Renal cortical epithelial cell (primary cell): ENCODE measurements around the gene SULT1A4. TPM values are rescaled to one million over a fixed set of nuclear protein-coding genes. Genes with fewer than 3 reads are reported as not detected.
"Not testable (repeated sequence)": the region's sequence is repeated elsewhere in the genome, so short reads cannot be mapped to it uniquely, and the experiment has no call there.

Experiments
- DNase-seq: peaks from one replicate; pipeline ENCODE4 v3.0.0-alpha.2; 2011; ENCODE audit warnings: low read depth
- total RNA-seq: library from RNA; depleted of rRNA; stranded (reverse); fragments of >200 nt; gene quantifications from 2 replicates; pipeline ENCODE4 v1.2.3, GENCODE V29; 2014

The SULT1A4 gene
- 2.1 and 3.3 TPM in 2 replicates for total RNA-seq

DNA sequence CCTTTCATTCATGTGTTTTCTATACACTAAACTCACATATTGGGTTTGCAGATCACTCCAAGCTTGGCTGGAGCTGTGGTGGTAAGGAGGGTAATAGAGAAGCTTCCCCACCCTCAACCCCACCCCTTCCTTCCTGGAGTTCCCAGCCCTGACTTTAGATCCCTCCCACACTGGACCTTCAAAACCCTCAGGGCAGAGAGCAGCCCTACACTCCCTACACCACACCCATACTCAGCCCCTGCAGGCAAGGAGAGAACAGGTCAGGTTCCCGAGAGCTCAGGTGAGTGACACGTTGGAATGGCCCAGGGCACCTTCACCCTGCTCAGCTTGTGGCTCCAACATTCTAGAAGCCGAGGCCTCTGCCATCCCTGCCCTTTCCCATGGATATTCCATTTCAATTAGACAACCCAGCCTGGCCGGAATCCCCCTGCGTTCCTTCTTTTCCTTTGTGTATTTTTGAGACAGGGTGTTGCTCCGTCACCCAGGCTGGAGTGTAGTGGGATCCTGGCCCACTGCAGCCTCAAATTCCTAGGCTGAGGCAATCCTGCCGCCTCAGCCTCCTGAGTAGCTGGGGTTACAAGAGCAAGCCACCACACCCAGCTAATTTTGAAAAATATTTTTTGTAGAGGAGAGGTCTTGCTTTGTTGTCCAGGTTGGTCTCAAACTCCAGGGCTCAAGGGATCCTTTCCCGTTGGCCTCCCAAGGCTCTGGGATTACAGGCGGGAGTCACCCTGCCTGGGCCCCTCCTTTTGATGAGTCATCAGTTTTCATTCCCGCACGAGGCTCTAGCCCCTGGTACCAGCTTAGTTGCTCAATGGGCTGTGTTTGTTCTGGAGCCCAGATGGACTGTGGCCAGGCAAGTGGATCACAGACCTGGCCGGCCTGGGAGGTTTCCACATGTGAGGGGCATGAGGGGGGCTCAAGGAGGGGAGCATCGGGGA, at the start of gene SULT1A4:
Gene SULT1A4 (plus strand): TSS at position 208 of the 941 bp plus-strand sequence. CDS start 1,473 bp downstream, outside the sequence.
- not testable (repeated sequence) for DNase-seq

DNA sequence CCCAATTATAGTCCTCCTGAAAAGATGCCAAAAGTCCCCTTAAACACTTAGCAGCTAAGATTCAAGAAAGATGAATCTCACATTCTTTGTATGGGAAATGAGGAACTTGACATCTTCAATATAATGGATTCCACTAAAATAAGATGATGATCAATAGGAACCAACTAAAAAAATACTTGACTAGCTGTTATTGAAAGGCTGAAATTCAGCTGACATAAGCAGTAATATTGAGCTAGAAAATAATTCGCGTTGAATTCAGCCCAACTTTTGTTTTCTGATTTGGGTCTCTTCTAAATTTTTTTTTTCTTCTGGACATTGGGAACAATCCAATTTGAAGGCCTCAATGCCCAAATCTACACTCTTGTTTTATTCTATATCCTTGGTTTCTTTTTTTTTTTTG, 36.1 kb upstream of the SULT1A4 start:
- not testable (repeated sequence) for DNase-seq

- DNase-seq, result not testable (repeated sequence)
Measured at GRCh38 chr16:29425390-29425789, 34.3 kb upstream of the SULT1A4 start.

DNA sequence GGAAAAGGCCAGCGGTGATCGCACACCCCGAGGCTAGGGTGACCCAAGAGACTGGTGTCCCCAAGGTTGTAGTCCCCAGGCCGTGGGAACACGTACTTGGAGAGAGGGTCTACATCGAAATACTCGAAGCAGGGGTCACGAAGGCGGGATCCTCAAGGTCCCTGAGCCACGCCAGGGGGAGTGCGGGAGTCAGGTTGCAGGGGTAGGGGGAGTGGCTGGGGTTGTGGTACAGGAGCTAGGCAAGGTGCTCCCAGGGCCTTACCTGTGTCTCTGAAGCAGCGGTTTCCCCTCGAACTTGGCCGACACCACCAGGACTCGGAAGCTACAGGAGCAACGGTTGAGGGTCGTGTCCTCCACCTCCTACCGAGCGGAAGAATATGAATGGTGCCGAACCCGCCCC, 6.0 kb upstream of the SULT1A4 start:
- not testable (repeated sequence) for DNase-seq

DNA sequence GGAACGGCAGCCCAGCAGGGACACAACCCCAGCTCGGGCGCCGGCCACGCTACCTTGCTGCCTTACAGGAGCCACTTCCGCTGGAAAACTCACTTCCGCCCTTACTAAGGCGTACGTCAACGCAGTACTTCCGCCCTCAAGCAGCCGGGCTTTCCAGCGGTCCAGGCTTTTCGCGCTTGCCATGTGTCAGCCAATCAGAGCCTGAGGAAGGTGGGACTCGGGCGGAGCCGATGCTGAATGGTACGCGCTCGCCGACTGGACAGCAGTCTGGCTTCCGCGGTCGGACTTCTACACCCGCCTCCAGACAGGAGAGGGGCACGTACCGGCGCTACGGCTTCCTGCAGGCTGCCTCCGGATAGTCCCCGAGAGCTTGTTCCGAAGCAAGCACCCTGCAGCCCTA, 5.4 kb upstream of the SULT1A4 start, which contains the start of the genes BOLA2 and SLX1B:
Gene BOLA2 (minus strand): TSS at position 83 of the 400 bp plus-strand sequence. CDS start 98 bp downstream, outside the sequence.
Gene SLX1B (plus strand): TSS at position 265 of the 400 bp plus-strand sequence.
- DNase-seq, result not testable (repeated sequence)

DNA sequence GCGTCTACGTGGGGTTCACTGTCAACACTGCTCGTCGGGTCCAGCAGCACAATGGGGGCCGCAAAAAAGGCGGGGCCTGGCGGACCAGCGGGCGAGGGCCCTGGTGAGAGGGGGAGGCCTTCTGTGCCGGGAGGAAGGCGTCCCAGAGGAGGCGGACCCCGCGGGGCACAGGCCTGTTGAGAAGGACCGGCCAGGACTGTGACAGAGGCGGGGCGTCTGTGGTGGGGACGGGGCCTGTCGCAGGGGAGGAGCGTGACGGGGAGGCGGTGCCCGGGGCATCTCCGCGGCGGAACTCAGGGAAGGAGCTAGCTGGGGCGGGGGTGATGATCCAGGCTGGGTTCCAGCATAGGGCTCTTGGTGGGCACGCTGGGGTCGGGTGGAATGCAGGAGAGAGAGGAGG, 4.9 kb upstream of the SULT1A4 start:
- DNase-seq, result not testable (repeated sequence)

GRCh38 chr16:29457660-29458059, 2.1 kb upstream of the SULT1A4 start:
- DNase-seq, result not testable (repeated sequence)

- not testable (repeated sequence) for DNase-seq
Measured at GRCh38 chr16:29460647-29461030, 926 bp downstream of the SULT1A4 start.

GRCh38 chr16:29465985-29466824, 6.5 kb downstream of the SULT1A4 start:
- DNase-seq, result not testable (repeated sequence)

DNA sequence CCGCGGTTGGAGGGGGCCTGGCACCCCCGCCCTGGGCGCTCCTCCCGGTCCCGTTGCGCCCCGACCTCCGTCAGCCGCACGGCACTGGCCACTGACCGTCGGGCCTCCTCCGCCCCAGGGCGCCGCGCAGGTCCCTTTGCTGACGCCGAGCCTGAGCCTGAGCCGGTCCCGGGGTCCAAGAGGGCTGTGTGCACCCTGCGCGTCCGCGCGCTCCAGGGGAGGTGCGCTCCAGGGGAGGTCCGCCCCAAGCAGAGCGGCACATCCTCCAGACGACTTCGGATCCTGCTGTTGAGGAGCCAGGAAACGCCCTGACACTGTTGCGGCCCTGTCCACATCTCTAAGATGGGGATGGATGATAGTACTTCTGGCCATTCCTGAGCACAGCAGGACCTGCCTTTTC, 7.2 kb downstream of the SULT1A4 start:
- not testable (repeated sequence) for DNase-seq

- DNase-seq, result not testable (repeated sequence)
Measured at GRCh38 chr16:29467654-29468366, 8.1 kb downstream of the SULT1A4 start.

- not testable (repeated sequence) for DNase-seq
Measured at GRCh38 chr16:29469660-29470059, 9.9 kb downstream of the SULT1A4 start.

- DNase-seq, result not testable (repeated sequence)
Measured at GRCh38 chr16:29472065-29472464, 12.4 kb downstream of the SULT1A4 start.

- not testable (repeated sequence) for DNase-seq
Measured at GRCh38 chr16:29482276-29482675, 22.6 kb downstream of the SULT1A4 start.

GRCh38 chr16:29506308-29506707, 46.6 kb downstream of the SULT1A4 start, which contains the start of gene NPIPB12:
Gene NPIPB12 (minus strand): TSS chr16:29506408.
- not testable (repeated sequence) for DNase-seq

Other genes starting within 250 kb of the SULT1A4 start
- 0.10 and 4.0 TPM in 2 replicates for gene NPIPB11, start 53.2 kb upstream of the SULT1A4 start, total RNA-seq
- 13.3 and 38.2 TPM in 2 replicates for gene BOLA2, start 5.6 kb upstream of the SULT1A4 start, total RNA-seq
- 16.0 and 32.1 TPM in 2 replicates for gene SLX1B, start 5.4 kb upstream of the SULT1A4 start, total RNA-seq
- 7.8 and 31.8 TPM in 2 replicates for gene NPIPB12, start 46.5 kb downstream of the SULT1A4 start, total RNA-seq
- gene SPN, start 203.3 kb downstream of the SULT1A4 start, total RNA-seq, result 0.05 TPM in 1 of 2 replicates, not detected in the other
- 119 and 258 TPM in 2 replicates for gene QPRT, start 219.3 kb downstream of the SULT1A4 start, total RNA-seq